Neural progenitor cell (in vitro differentiated cells): ENCODE data around the gene GRAMD4. TPM values are rescaled to one million over a fixed set of nuclear protein-coding genes. Genes with fewer than 3 reads are reported as not detected.
"Not testable (repeated sequence)": the region's sequence is repeated elsewhere in the genome, so short reads cannot be mapped to it uniquely, and the experiment has no call there.

Experiments used
- DNase-seq: peaks from one replicate; pipeline ENCODE4 v3.0.0-alpha.2; 2016; ENCODE audit warnings: low spot score
- H2AFZ ChIP-seq: fragments of 200-600 bp; sonication (generic); replicated peaks from 2 replicates; pipeline ENCODE4 v1.6.1; 2016; ENCODE audit warnings: antibody characterized with exemption
- H3F3A ChIP-seq: fragments of 200-600 bp; sonication (generic); 2 replicates; pipeline ENCODE4 v1.6.1; 2016; ENCODE audit warnings: antibody characterized with exemption, low read depth
- H3K27ac ChIP-seq: fragments of 200-600 bp; sonication (generic); 2 replicates; pipeline ENCODE4 v1.5.1; 2016; ENCODE audit warnings: mild to moderate bottlenecking
- H3K27me3 ChIP-seq: fragments of 200-600 bp; sonication (generic); 2 replicates; pipeline ENCODE4 v1.6.1; 2016; ENCODE audit warnings: mild to moderate bottlenecking, moderate library complexity
- H3K36me3 ChIP-seq: fragments of 200-600 bp; sonication (generic); 2 replicates; pipeline ENCODE4 v1.5.1; 2016
- H3K4me1 ChIP-seq: fragments of 200-600 bp; sonication (generic); 2 replicates; pipeline ENCODE4 v1.6.1; 2016; ENCODE audit warnings: mixed run types
- H3K4me2 ChIP-seq: fragments of 200-600 bp; sonication (generic); 2 replicates; pipeline ENCODE4 v1.6.1; 2016
- H3K4me3 ChIP-seq: fragments of 200-600 bp; sonication (generic); 2 replicates; pipeline ENCODE4 v1.5.1; 2016
- H3K79me2 ChIP-seq: fragments of 200-600 bp; sonication (generic); 2 replicates; pipeline ENCODE4 v1.6.1; 2016; ENCODE audit warnings: low read depth
- H3K9ac ChIP-seq: fragments of 200-600 bp; sonication (generic); 2 replicates; pipeline ENCODE4 v1.6.1; 2016
- H3K9me3 ChIP-seq: fragments of 200-600 bp; sonication (generic); 2 replicates; pipeline ENCODE4 v1.5.1; 2016; ENCODE audit warnings: low read depth
- H4K20me1 ChIP-seq: fragments of 200-600 bp; sonication (generic); 2 replicates; pipeline ENCODE4 v1.6.1; 2016; ENCODE audit warnings: low read depth
- H3K27ac Mint-ChIP-seq: 3 replicates; pipeline ENCODE4 v1.8.0; 2021; ENCODE audit warnings: mixed read lengths
- H3K27me3 Mint-ChIP-seq: 2 replicates; pipeline ENCODE4 v1.8.0; 2022; ENCODE audit warnings: low read depth, mild to moderate bottlenecking, inconsistent platforms, moderate library complexity, mixed read lengths; ENCODE audit not compliant: insufficient read depth
- H3K36me3 Mint-ChIP-seq: 3 replicates; pipeline ENCODE4 v1.8.0; 2021; ENCODE audit warnings: mixed read lengths
- H3K4me1 Mint-ChIP-seq: 3 replicates; pipeline ENCODE4 v1.8.0; 2021; ENCODE audit warnings: mixed read lengths
- H3K4me3 Mint-ChIP-seq: 3 replicates; pipeline ENCODE4 v1.8.0; 2021; ENCODE audit warnings: mild to moderate bottlenecking, moderate library complexity, mixed read lengths
- H3K9me3 Mint-ChIP-seq: 3 replicates; pipeline ENCODE4 v1.8.0; 2020; ENCODE audit warnings: mixed read lengths
- CTCF ChIP-seq: fragments of 200-600 bp; sonication (generic); IDR thresholded peaks from 2 replicates; pipeline ENCODE4 v1.5.1; 2017; ENCODE audit warnings: antibody characterized with exemption, mild to moderate bottlenecking
- EZH2 ChIP-seq: fragments of 200-600 bp; sonication (generic); IDR thresholded peaks from 2 replicates; pipeline ENCODE4 v1.6.1; 2017; ENCODE audit warnings: antibody characterized with exemption, mild to moderate bottlenecking, moderate library complexity
- EZH2phosphoT487 ChIP-seq: fragments of 200-600 bp; sonication (generic); IDR thresholded peaks from 2 replicates; pipeline ENCODE4 v1.6.1; 2017; ENCODE audit warnings: antibody characterized with exemption
- total RNA-seq: library from RNA; depleted of rRNA; stranded (reverse); fragments of >200 nt; gene quantifications from 2 replicates; pipeline ENCODE4 v1.2.3, GENCODE V29; 2015; ENCODE audit warnings: low replicate concordance

Gene GRAMD4
- total RNA-seq, 1 donor from 2014 or later: 32.2 TPM

GRCh38 chr22:46646531-46647215 lies 26.5 kb downstream of the GRAMD4 start:
- no peaks in the 10 kb centered on the region for H3K79me2 ChIP-seq
- no peak overlapping the region for H3K4me2 ChIP-seq
- no peaks in the 10 kb centered on the region for H3K4me1 ChIP-seq
- no peak overlapping the region for H3K4me3 ChIP-seq
- Mint-ChIP-seq H3K27me3 (peaks cover 2% of the 10 kb centered on the region), H3K4me1 (peaks cover 12% of the 10 kb centered on the region), H3K27ac (no peak overlapping the region), H3K36me3 (peaks cover 10% of the 10 kb centered on the region), H3K4me3 (no peak overlapping the region), H3K9me3 (no peaks in the 10 kb centered on the region)
- no peaks in the 10 kb centered on the region for H4K20me1 ChIP-seq
- H3K36me3 ChIP-seq: no peaks in the 10 kb centered on the region
- no peak overlapping the region for H3K9ac ChIP-seq
- H3K27ac ChIP-seq: no peak overlapping the region
- DNase-seq: no peak
- no peaks in the 10 kb centered on the region for H3K27me3 ChIP-seq
- TF ChIP-seq CTCF (no peak), EZH2 (no peak), EZH2phosphoT487 (no peak)
- H2AFZ ChIP-seq: no peak overlapping the region
- no peaks in the 10 kb centered on the region for H3F3A ChIP-seq
- H3K9me3 ChIP-seq: no peaks in the 10 kb centered on the region

DNA sequence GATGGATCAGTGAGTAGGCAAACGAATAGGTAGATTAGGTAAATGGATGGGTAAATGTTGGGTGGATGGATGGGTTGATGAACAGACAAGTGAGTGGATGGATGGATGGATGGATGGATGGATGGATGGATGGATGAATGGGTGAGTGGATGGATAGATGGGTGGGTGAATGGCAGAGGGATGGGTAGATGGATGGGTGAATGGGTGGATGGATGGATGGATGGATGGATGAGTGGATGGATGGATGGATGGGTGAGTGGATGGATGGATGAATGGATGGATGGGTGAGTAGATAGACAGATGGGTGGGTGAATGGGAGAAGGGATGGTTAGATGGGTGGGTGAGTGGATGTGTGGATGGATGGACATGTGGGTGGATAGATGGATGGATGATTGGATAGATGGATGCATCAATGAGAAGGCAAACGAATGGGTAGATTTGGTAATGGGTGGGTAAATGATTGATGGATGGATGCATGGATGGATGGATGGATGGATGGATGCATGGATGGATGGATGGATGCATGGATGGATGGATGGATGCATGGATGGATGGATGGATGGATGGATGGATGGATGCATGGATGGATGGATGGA lies 28.1 kb downstream of the GRAMD4 start:
- H3K9me3 Mint-ChIP-seq, H3K27me3 ChIP-seq, DNase-seq, H3K4me3 Mint-ChIP-seq, H3K4me2 ChIP-seq, H2AFZ ChIP-seq, H3K4me1 ChIP-seq, H3K79me2 ChIP-seq, H3K36me3 Mint-ChIP-seq, H3K9me3 ChIP-seq, H3K9ac ChIP-seq, H3K27me3 Mint-ChIP-seq, H3K27ac Mint-ChIP-seq, H3K4me3 ChIP-seq, H3F3A ChIP-seq, H3K36me3 ChIP-seq, H4K20me1 ChIP-seq, H3K27ac ChIP-seq: not testable (repeated sequence)
- H3K4me1 Mint-ChIP-seq: peaks cover 23% of the 10 kb centered on the region

DNA sequence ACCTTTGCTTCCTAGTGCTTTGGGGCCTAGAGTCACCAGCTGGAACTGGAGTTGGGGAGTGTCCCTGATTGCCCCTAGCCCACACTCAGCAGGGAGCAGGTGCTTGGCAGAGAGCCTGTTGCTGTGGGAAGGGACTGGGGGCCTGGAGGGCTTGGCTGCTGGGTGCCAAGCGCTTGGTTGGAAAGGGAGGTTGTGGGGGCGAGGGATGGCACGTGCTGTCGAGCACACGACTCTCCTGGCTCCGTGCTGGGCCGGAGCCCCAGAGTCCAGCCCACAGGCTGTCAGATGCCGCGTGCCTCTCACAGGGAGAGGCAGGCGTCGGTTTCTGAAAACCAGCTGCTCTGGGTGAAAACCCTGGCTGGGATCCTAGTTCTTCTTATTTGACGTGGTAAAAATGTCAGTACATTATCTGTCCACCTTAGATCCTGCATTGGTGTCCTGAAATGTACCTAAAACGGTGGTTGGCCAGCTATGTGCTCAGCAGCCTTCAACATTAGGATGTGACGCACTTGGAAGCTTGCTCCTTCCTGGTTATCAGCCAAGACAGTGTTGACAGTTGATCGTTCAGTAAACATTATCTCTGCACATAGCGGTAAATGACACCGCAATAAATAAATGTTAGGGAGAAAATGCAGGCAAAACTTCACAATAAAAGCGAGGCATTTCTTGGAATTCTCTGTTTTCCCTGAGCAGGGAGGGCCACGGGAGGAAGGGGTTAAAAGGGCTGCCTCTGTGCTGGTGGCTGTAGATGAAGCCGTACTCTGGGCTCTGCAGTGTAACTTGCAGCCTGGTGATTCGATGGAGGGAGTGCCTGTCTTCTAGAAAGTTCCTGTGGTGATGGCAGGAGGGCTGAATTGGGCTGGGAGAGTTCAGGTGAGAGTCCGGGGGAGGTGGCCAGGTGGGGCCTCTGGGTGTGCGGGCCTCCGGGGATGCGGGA lies 29.2 kb downstream of the GRAMD4 start:
- no peak for DNase-seq
- no peaks in the 10 kb centered on the region for H3K79me2 ChIP-seq
- Mint-ChIP-seq H3K9me3 (no peaks in the 10 kb centered on the region), H3K4me3 (no peak overlapping the region), H3K36me3 (peaks cover 5% of the 10 kb centered on the region), H3K4me1 (peaks cover 23% of the 10 kb centered on the region), H3K27ac (no peak overlapping the region), H3K27me3 (peaks cover 2% of the 10 kb centered on the region)
- no peaks in the 10 kb centered on the region for H3K9me3 ChIP-seq
- no peak overlapping the region for H3K4me3 ChIP-seq
- H2AFZ ChIP-seq: no peak overlapping the region
- H3K4me1 ChIP-seq: peaks cover 5% of the 10 kb centered on the region
- TF ChIP-seq EZH2 (no peak), CTCF (no peak), EZH2phosphoT487 (no peak)
- H3K36me3 ChIP-seq: no peaks in the 10 kb centered on the region
- H3K27ac ChIP-seq: no peak overlapping the region
- no peaks in the 10 kb centered on the region for H3K27me3 ChIP-seq
- no peak overlapping the region for H3K9ac ChIP-seq
- H3K4me2 ChIP-seq: no peak overlapping the region
- no peaks in the 10 kb centered on the region for H4K20me1 ChIP-seq
- H3F3A ChIP-seq: no peaks in the 10 kb centered on the region
